ENCODE measurements around the gene HLF. TPM values are rescaled to one million over a fixed set of nuclear protein-coding genes. Genes with fewer than 3 reads are reported as not detected.
A peak's percentile ranks its signal among the peaks of the same experiment; 100 is the strongest.

HLF gene
- total RNA-seq, 1 donor from 2014 or later: 0.69 TPM

DNA sequence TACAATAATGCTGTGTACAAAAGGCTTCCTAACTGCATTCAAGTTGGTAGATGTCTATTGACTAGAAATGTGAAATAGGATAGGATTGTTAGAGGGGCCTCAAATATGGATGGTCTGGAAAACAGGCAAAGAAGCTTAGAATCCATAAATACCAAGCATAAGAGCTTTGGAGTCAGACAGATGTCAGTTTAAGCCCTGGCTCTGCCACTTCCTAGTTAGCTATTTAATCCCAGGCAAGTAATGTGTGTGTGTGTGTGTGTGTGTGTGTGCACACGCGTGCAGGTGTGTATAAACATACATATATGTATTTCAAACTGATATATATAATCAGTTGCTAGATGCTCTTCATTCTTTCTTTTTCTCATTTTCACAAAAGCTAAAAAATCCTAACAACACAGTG is 90.2 kb downstream of the HLF start:
- TF ChIP-seq, protein P1, sequence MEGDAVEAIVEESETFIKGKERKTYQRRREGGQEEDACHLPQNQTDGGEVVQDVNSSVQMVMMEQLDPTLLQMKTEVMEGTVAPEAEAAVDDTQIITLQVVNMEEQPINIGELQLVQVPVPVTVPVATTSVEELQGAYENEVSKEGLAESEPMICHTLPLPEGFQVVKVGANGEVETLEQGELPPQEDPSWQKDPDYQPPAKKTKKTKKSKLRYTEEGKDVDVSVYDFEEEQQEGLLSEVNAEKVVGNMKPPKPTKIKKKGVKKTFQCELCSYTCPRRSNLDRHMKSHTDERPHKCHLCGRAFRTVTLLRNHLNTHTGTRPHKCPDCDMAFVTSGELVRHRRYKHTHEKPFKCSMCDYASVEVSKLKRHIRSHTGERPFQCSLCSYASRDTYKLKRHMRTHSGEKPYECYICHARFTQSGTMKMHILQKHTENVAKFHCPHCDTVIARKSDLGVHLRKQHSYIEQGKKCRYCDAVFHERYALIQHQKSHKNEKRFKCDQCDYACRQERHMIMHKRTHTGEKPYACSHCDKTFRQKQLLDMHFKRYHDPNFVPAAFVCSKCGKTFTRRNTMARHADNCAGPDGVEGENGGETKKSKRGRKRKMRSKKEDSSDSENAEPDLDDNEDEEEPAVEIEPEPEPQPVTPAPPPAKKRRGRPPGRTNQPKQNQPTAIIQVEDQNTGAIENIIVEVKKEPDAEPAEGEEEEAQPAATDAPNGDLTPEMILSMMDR (IDR thresholded peaks at IDR 0.05): no peak
- intact Hi-C loops (cut with micrococcal nuclease): no loop called here
- no peak overlapping the region for H3K27ac Mint-ChIP-seq
- H3K27me3 Mint-ChIP-seq: peaks cover 12% of the 10 kb centered on the region
- DNase-seq (no peak), ATAC-seq (ENCODE audit: low read depth) (no peak)
- peaks cover 2% of the 10 kb centered on the region for H3K4me1 Mint-ChIP-seq
- ChIA-PET POLR2A (no interaction called here), CTCF (interaction anchor here (1.2 to 9.3 kb wide), 4 partner anchors 10 to 362 kb away, joined by 5 to 61 read pairs (median 31); partner anchors contain the start of gene SMIM36)
- no peaks in the 10 kb centered on the region for H3K9me3 Mint-ChIP-seq
- no peaks in the 10 kb centered on the region for H3K36me3 Mint-ChIP-seq (ENCODE audit: low read depth)
- no peak overlapping the region for H3K4me3 Mint-ChIP-seq

DNA sequence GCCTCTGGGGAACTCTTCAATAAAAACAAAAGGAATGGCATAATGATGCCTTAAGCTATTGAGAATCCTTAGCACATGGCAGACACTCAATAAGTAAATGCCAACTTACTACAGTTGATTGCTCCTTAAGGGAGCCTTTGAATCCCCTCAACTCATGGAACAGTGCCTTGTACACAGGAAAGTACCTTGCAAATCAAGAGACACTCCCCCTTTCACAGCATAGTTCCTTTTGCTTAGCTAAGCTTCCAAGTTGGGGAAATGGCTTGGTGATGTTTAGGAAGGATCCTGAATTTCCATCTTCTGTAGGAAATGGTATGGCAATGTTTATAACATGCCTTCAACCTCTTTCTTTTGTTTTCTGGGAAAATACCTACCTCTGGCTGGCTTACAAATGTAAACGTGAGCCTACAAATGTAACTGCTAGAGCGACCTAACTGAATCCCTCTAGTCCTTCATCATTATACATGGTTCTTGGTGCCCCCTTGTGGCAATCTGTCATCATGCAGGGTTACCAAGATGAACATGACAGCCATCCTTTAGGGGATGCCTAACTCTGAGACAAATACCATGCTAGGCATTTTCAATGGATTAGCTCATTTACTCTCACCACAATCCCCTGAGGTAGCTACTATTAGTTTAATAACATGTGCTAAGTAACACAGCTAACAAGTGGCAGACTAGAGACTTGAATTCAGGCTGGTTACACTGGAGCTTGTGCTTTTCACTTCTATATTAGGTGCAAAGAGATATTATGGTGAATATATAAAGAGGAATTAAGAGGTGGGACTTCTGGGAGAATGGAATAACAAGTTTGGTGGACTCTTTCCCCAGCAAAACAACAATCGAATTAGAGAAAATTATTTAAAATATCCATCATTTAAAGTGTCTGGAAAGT is 91.9 kb downstream of the HLF start:
- ATAC-seq (ENCODE audit: low read depth): peak; percentile 91
- Mint-ChIP-seq H3K36me3 (ENCODE audit: low read depth) (no peaks in the 10 kb centered on the region), H3K27ac (no peak overlapping the region), H3K4me3 (no peak overlapping the region), H3K27me3 (peaks cover 17% of the 10 kb centered on the region), H3K9me3 (peaks cover 10% of the 10 kb centered on the region), H3K4me1 (peaks cover 2% of the 10 kb centered on the region)
- ChIA-PET CTCF (interaction anchor here (0.7 to 6.0 kb wide), 16 partner anchors 9 to 363 kb away, joined by 3 to 55 read pairs (median 4); partner anchors contain the start of gene SMIM36), POLR2A (no interaction called here)
- TF ChIP-seq, protein P1 (IDR thresholded peaks at IDR 0.05): no peak
- intact Hi-C loops (cut with micrococcal nuclease): loop anchor here (1.0 to 2.0 kb wide), 4 partner anchors 20 to 363 kb away; no protein-coding TSS in a partner anchor
- DNase-seq: no peak

DNA sequence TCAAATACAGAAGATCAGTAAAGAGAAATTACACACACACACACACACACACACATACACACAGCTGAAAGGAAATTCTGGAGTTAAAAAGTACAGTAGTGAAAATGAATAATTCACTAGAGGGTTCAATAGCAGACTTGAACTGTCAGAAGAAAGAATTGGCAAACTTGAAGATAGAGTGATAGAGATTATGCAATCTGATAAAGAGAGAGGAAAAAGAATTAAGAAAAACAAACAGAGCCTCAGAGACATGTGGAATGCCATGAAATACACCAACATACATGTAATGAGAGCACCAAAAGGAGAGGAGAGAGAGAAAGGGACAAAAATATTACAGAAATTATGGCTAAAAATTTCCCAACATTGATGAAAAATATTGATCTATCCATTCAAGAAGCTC is 96.2 kb downstream of the HLF start:
- no peaks in the 10 kb centered on the region for H3K36me3 Mint-ChIP-seq (ENCODE audit: low read depth)
- H3K4me3 Mint-ChIP-seq: no peak overlapping the region
- peaks cover 2% of the 10 kb centered on the region for H3K4me1 Mint-ChIP-seq
- H3K27me3 Mint-ChIP-seq: peaks cover 13% of the 10 kb centered on the region
- H3K9me3 Mint-ChIP-seq: peaks cover 15% of the 10 kb centered on the region
- no peak for ATAC-seq (ENCODE audit: low read depth)
- intact Hi-C loops (cut with micrococcal nuclease): no loop called here
- H3K27ac Mint-ChIP-seq: no peak overlapping the region
- DNase-seq: no peak
- TF ChIP-seq, protein P1 (IDR thresholded peaks at IDR 0.05): no peak
- ChIA-PET POLR2A (no interaction called here), CTCF (interaction anchor here (1.4 to 1.6 kb wide), 2 partner anchors 153 to 165 kb away, joined by 4 read pairs; no protein-coding TSS in a partner anchor)

DNA sequence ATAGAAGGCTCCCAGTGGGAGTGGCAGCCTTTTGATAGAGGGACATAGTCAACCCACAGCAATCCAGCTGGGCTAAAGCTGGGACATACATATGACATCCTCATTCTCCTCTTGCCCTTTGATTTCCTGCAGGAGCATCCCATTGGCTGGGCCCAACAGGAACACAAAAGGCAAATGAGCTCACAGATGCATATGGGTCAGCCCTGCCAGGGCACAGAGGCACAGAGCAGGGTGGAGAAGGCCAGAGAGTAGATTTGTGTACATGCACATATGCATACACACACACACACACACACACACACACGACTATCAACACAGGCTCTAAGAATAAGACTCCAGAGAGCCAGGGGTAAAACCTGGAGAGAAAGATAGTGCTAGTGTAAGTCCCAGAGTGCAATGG is 98.3 kb downstream of the HLF start:
- H3K27ac Mint-ChIP-seq: no peak overlapping the region
- ChIA-PET POLR2A (no interaction called here), CTCF (interaction anchor here (1.0 to 1.3 kb wide), 2 partner anchors 15 to 151 kb away, joined by 4 to 5 read pairs; no protein-coding TSS in a partner anchor)
- peaks cover 11% of the 10 kb centered on the region for H3K27me3 Mint-ChIP-seq
- H3K36me3 Mint-ChIP-seq (ENCODE audit: low read depth): no peaks in the 10 kb centered on the region
- TF ChIP-seq, protein P1 (IDR thresholded peaks at IDR 0.05): no peak
- H3K9me3 Mint-ChIP-seq: peaks cover 15% of the 10 kb centered on the region
- H3K4me3 Mint-ChIP-seq: no peak overlapping the region
- DNase-seq (no peak), ATAC-seq (ENCODE audit: low read depth) (no peak)
- H3K4me1 Mint-ChIP-seq: no peaks in the 10 kb centered on the region
- intact Hi-C loops (cut with micrococcal nuclease): no loop called here

DNA sequence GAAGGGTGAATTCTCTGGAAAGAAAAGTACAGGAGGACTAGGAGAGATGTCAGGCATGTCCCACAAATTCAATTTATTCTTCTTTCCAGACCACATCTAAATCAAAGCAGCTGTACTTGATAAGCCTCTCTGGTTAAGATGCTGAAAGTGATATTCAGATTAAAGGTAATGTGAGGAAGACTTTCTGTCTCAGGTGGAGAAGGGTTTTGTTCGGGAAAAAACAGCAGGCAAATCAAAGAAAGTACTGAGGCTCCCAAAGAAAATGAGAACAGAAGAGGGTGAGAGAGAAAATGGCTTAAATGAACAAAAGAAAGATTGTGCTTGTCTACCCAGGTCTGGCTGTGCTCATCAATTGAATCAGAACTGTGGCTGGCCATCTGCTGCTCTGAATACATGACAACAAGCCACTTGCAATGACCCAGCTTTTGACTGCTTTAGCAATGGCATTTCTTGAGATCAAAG is 101.3 kb downstream of the HLF start:
- POLR2A ChIA-PET: no interaction called here
- peaks cover 7% of the 10 kb centered on the region for H3K27me3 Mint-ChIP-seq
- CTCF ChIA-PET: interaction anchor here (0.9 kb wide), 1 partner anchor 9 kb away, joined by 3 read pairs; no protein-coding TSS in a partner anchor

More for the DNA sequence above, 101.3 kb downstream of the HLF start:
- intact Hi-C loops (cut with micrococcal nuclease): no loop called here
- Mint-ChIP-seq H3K9me3 (peaks cover 9% of the 10 kb centered on the region), H3K27ac (no peak overlapping the region), H3K4me1 (peaks cover 2% of the 10 kb centered on the region), H3K36me3 (ENCODE audit: low read depth) (no peaks in the 10 kb centered on the region), H3K4me3 (no peak overlapping the region)
- DNase-seq (no peak), ATAC-seq (ENCODE audit: low read depth) (no peak)
- TF ChIP-seq, protein P1 (IDR thresholded peaks at IDR 0.05): no peak
